Gastrocnemius medialis (tissue), 4 donors: Measurements from ENCODE around the gene B3GALT5.

ENCODE experiments used
- POLR2A ChIP-seq, 2 donors: fragments of 450-650 bp; IDR thresholded peaks; one replicate each; pipeline ENCODE4 v1.6.1; 2017; ENCODE audit warnings: antibody characterized with exemption in 2 of 2, mild to moderate bottlenecking in 2 of 2, moderate library complexity in 2 of 2
- TF ChIP-seq, protein P1 (sequence below), 5 experiments: fragments of 450-650 bp in 3 of 5; fragments of 200-600 bp in 2 of 5; sonication (generic) in 2 of 5; IDR thresholded peaks in 4 of 5; conservative IDR thresholded peaks in 1 of 5; 1 replicate in 4 of 5; 2 replicates in 1 of 5; pipeline ENCODE4 v1.5.1; 2016 to 2019; ENCODE audit warnings: antibody characterized with exemption in 5 of 5, mild to moderate bottlenecking in 3 of 5, moderate library complexity in 3 of 5

DNA sequence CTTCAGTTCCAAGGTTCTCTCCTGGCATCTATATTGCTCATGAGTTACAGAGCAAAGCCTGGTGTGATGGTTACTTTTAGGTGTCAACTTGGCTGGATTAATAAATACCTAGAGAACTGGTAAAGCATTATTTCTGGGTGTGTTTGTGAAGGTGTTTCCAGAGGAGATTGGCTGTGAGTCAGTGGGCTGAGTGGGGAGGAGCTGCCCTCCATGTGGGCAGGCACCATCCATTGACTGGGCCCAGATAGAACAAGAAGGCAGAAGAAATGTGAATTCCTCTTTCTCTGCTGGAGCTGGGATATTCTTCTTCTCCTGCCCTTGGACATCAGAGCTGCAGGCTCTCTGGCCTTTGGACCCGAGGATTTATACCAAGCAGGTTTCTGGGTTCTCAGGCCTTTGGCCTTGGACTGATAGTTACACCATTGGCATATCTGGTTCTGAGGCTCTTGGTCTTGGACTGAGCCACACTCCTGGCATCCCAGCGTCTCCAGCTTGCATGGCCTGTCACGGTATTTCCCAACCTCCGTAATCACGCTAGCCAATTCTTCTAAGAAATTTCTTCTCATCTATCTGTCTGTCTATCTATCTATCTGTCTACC lies 44.5 kb downstream of the B3GALT5 start:
- TF ChIP-seq, protein P1, sequence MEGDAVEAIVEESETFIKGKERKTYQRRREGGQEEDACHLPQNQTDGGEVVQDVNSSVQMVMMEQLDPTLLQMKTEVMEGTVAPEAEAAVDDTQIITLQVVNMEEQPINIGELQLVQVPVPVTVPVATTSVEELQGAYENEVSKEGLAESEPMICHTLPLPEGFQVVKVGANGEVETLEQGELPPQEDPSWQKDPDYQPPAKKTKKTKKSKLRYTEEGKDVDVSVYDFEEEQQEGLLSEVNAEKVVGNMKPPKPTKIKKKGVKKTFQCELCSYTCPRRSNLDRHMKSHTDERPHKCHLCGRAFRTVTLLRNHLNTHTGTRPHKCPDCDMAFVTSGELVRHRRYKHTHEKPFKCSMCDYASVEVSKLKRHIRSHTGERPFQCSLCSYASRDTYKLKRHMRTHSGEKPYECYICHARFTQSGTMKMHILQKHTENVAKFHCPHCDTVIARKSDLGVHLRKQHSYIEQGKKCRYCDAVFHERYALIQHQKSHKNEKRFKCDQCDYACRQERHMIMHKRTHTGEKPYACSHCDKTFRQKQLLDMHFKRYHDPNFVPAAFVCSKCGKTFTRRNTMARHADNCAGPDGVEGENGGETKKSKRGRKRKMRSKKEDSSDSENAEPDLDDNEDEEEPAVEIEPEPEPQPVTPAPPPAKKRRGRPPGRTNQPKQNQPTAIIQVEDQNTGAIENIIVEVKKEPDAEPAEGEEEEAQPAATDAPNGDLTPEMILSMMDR (IDR thresholded peaks at IDR 0.05 in 4 of 5, conservative IDR thresholded peaks at IDR 0.05 in 1 of 5): no peak
- no peak for TF ChIP-seq POLR2A (IDR thresholded peaks at IDR 0.05)
